Stimulated activated CD4-positive, alpha-beta T cell treated with anti-CD3 and anti-CD28 coated beads, TNF-alpha, amount 100 ng/mL, for 1 hour (primary cell): ENCODE measurements around the gene HK2.
"Not testable (repeated sequence)": the region's sequence is repeated elsewhere in the genome, so short reads cannot be mapped to it uniquely, and the experiment has no call there.

ENCODE experiments used
- DNase-seq, 3 donors: peaks; one replicate each; pipeline ENCODE4 v3.0.0-alpha.2; 2020; ENCODE audit warnings: low read depth in 3 of 3, low spot score in 1 of 3

The HK2 gene

DNA sequence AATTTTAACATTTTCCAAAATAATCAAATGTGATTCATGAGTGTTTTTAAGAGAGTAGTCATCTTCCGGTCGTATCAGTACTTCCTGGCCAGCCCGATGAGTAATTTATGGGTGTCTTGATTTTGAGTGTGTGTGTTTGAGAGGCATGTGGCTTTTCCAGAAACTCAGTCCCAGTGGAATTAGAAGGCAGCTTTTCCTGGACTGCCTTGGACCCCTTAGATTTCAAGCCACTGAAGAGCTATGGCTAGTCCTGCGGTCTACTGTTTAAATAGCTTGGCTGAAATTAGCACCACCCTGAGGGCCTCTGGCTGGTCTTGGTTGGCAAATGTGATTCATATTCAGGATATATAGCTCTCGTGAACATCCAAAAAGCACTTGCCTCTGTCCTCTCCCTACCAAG lies 59.4 kb downstream of the HK2 start:
- no peak for DNase-seq

DNA sequence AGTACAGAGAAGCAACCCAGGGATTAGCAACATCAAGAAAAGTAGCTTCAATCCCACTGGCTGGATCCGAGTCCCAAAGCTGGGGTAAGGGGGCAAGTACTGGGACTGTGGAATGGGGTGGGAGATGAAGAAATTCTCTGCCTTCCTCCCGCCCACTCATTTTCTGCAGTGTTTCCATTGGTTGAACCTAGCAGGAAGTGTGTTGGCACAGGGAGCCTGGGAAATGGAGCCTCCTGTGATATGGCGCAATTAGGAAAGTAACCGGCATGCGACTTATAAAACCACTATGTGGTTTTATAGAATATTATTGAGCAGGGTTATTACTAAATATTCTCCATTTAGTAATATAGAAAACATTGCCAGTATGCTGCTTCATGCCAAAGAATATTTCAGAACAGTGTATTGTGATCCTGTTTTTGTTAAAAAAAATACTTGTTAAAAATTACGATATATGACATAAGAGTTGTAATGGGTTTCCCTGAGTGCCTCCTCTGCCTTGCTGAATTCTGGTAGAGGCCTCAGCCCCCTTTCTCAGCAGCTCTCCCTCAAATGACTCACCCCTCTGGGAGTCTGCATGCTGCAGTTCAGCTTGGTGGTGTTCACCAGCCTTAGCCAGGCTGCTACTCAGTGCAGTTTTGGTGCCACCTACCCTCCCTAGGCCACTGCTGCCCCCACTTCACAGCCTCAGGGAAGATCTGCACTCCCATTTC lies 60.5 kb downstream of the HK2 start:
- no peak for DNase-seq

DNA sequence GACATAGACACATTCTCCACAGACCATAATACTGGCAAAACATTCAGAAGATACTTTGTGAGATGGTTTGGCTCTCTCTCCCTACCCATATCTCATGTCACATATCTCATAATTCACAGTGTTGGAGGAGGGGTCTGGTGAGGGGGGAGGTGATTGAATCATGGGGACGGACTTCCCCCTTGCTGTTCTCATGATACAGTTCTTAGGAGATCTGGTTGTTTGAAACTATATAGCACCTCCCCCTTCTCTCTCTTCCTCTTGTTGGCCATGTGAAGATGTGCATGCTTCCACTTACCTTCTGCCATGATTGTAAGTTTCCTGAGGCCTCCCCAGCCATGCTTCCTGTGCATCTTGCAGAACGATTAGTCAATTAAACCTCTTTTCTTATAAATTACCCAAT lies 61.1 kb downstream of the HK2 start:
- DNase-seq: no peak

DNA sequence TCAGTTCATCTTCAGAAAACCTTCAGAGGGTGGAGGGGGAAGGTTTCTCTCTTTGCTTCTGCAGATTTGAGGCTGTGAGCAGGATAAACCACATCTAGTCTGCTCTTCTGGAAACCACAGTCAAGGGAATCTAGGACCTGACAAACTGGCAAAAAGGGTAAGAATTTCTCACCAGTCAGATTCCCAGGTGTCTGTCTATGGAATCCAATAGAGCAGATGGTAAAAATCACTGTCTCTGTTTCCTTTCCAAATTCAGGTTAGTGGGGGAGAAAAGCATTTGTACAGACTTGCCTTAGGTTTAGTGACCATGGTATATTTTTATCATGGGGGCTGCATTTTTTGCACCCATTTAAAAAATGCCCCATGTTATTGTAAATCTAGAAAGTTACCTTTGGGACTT lies 62.3 kb downstream of the HK2 start:
- DNase-seq: no peak

DNA sequence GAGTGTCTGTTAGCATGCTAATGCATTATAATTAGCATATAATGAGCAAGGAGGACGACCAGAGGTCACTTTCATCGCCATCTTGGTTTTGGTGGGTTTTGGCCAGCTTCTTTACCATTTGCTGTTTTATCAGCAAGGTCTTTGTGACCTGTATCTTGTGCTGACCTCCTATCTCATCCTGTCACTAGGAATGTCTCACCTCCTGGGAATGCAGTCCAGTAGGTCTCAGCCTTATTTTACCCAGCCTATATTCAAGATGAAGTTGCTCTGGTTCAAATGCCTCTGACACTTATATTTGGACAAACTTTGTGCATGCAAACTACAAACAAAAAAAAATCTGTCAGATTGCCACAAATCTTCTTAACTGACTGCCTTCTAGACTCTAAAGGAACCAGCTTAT lies 66.3 kb downstream of the HK2 start:
- not testable (repeated sequence) for DNase-seq

DNA sequence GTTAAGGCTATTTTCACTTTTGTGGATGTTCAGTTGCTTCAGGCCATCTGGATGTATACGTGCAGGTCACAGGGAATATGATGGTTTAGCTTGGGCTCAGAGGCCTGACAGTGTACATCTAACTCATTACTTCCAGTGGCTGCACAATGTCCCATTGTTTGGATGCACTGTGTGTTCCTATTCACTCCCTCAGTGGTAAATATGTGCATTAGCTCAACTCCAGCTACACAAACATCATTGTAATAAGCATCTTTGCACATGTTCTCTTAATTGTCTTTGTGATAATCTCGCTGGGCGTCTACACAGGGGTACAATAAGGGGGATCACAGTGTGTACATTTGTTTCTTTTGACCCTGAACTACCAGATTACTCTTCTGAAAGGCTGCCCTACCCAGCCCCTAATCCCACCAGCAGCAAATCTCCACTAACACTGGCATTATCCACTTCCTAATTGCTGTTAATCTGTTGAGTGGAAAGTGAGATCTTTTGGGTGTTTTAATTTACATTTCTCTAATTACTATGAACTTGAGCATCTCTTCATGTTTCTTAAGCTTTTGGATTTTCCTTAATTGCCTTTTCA lies 68.4 kb downstream of the HK2 start:
- DNase-seq: no peak

DNA sequence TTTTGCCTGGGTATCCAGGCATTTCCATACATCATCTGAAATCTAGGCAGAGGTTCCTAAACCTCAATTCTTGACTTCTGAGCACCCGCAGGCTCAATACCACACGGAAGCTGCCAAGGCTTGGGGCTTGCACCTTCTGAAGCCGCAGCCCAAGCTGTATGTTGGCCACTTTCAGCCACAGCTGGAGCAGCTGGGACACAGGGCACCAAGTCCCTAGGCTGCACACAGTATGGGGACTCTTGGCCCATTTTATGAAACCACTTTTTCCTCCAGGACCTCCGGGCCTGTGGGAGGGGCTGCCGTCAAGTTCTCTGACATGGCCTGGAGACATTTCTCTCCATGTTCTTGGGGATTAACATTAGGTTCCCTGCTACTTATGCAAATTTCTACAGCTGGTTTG lies 72.5 kb downstream of the HK2 start:
- no peak for DNase-seq

DNA sequence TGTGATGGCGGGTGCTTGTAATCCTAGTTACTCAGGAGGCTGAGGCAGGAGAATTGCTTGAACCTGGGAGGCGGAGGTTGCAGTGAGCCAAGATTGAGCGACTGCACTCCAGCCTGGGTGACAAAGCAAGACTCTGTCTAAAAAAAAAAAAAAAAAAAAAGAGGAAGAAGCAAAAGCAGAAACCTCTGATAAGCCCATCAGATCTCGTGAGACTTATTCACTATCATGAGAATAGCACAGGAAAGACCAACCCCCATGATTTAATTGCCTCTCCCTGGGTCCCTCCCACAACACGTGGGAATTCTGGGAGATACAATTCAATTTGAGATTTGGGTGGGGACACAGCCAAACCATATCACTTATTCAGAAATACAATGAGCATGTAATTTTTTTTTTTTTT lies 73.6 kb downstream of the HK2 start:
- DNase-seq: not testable (repeated sequence)

DNA sequence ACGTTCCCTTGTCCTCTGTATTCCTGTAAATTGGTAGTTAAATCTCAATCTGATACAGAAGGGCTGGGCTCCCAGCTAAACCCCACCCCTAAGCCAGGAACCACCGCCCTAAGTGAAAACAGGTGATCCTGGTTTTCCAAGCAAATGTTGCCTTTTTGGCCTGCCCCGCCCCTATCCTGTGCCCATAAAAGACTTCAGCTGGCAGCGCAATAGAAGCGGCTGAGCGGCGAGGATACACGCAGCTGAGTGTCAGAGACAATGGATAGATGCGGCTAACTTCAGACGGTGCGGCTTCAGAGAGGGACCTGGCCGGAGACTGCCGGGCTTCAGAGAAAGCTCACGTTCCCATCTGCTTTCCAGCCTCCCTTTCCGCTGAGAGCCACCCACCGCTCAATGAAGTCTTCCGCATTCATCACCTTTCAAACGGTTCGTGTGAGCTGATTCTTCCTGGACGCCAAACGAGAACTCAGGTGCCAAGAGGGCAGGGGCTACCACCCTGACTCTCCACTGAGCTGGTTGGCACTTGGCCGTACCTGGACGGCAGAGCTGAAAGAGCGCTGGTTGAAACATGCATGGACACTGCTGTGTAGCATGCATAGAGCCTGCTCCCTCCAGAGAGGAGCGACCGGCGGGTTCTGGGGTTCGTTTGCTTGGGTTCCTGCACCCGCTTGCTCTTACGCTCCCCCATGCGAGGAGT lies 75.0 kb downstream of the HK2 start:
- no peak for DNase-seq

DNA sequence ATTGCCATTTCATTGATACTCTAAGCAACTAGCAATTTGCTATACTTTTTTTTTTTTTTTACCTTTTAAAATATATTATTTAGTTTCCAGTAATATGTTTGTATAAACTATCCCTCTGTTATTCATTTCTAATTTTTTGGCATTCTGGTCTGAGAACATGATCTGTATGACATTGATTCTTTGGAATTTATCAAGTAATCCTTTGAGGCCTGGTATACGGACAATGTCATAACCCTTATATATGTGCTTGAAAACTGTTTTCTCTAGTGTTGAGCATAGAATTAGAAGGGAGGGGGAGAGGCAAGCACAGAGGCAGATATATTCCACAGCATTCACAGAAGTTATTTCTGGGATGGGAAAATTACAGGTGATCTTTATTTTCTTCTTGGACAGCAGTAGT lies 76.3 kb downstream of the HK2 start:
- no peak for DNase-seq

DNA sequence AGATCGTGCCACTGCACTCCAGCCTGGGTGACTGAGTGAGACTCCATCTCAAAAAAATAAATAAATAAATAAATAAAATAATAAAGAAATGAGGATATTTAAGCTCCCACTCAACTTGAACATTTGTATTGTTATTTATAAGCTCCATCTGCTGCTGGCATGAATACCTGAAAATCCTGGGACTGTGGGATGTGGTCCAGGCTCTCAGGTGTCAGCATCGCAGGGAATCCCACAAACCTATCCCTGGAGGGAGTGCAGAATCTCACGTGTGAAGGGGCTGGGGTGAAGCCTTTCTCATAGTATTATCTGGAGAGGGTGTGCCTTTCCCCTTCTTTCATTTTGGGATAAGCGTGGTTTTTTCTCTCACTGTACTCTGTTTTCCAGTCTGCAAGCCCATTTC lies 77.1 kb downstream of the HK2 start:
- DNase-seq: no peak

DNA sequence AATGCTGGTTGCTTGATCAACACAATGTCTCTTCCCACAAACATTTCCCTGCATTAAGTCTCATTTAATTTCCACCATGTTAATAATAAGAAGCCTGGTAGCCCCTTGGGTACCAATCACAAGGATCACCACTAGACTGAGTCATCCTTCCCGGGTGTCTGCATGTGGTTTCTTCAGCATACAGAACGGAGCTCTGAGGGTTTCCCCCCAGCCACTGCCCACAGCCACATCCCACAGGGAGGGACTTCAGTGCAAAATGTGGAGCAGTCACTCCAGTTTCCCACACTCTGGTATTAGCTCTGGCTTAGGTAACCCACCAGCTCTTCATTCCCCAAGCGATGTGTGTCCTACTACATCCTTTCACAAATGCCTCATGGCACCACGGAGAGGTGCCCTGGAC lies 81.8 kb downstream of the HK2 start:
- DNase-seq: no peak

DNA sequence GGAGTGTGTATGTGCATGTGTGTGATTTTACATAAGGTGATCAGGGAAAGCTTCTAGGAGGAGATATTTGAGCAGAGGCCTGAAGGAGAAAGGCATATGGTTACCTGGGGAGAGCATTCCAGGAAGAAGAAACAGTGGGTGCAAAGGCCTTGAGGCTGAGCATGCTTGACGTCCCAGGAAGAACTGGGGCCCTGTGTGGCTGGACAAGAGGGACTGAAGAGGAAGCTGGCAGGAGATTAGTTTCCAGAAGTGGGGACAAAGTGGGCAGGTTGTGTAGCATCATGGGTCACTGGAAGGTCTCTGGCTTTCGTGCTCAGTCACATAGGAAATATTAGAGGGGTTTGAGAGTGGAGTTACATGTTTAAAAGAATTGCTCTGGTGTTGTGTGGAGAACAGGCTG lies 82.5 kb downstream of the HK2 start:
- no peak for DNase-seq

DNA sequence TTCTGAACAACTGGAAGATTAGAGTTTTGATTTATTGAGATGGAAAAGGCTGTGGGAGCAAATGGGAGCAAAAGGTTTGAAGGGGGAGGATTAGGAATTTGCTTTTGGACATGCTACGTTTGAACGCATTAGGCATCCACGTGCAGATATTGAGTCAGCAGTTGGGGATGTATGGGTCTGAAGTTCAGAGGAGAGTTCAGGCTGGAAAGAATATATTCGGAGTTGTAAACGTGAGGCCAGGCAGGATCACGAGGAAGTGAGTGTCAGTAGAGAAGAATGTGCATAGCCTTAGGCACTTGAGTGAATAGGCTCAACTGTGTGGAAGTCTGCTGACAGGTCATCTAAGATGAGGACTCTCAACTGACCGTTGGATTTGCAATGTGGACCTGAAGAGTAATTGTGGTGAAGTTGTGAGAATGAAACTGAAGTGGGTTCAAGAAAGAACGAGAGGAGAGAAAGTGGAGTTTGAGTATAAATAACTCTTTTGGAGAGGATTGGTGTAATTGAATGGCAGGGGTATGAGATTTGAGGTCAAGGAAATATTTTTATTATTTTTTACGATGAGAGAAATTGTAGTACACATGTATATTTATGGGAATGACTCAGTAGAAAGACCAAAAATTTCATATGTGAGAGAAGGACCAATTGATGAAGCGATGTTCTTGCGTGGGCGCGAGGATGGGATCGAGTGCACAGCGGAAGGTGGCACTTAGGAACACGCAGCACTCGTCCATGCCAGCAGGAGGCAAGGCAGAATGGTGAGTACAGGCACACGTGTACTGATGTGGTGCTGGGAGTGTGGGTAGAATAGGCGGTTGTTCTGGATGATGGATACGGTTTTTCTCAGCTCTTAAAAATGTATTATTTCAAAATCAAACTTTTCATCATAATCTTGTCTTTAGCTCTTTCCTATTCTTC lies 84.0 kb downstream of the HK2 start:
- DNase-seq: no peak

DNA sequence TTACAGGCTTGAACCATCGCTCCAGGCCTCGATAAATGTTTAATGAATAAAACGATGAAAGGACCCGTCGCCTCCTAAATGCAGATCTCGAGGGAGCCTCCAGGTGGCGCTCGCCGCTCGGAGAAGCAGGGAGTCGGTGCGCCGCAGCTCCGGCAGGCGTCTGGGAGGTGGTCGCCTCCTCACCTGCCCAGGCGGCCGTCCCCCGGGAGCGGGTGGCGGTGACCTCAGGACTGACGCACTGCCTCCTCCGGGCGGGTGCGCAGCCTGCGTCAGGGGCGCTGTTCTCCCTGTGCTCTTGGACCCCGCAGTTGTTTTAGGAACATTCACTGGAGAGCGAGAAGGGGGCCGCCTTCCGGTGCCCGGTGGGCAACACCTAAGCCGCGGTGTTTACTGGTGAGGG lies 85.9 kb downstream of the HK2 start:
- peak; percentile 28 to 70 (median 51) for DNase-seq

DNA sequence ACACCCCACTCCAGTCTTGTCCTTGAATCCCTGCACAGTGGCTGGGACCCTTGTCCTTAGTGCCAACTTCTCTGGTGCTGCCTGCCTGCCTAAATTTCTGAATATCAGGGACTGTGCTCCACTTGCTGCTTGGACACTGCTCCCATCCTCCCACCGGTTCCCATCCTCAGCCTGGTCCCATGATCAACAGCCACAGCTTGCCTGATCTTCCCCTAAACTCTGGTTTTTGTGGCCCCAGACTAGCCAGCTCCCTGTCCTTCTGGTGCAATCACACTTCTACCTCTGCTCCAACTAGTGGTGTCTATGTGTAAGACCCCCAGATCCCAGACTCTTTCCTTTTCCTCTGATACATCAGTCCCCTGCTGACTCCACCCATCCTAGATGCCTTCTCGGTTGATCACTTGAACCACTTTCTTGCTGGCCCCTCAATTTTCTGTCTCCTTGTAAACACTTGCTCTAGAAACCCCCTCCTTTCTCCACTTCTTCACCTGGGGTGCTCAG lies 87.4 kb downstream of the HK2 start:
- no peak for DNase-seq

DNA sequence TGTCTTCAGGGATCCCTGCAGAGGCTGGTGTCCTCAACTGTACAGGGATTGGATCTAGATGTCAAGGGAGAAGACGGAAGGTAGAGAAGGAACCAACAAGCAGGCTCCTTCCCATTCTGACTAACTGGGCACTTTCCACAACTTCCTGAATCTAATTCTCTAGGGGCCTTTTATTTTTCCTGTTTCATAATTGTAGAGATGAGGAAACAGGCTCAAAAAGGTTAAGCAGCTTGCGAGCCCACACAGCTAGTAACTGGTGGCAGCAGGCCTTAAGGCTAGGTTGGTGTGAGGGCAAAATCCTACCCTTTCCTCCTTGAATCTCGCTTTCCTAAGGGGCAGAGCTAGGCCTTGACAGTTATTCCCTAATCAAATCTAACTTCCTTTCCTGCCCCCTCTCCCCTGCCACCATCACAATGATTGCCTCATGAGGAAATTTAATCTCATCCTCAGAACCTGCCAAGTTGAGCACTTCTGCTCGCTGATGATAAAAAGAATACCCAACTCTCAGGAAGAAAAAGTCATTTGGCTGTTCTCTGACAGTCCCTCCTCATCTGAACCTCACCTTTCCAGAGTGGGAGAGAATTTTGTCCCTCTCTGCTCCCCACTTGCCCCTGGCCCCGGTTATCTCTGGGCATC lies 88.8 kb downstream of the HK2 start:
- no peak for DNase-seq

DNA sequence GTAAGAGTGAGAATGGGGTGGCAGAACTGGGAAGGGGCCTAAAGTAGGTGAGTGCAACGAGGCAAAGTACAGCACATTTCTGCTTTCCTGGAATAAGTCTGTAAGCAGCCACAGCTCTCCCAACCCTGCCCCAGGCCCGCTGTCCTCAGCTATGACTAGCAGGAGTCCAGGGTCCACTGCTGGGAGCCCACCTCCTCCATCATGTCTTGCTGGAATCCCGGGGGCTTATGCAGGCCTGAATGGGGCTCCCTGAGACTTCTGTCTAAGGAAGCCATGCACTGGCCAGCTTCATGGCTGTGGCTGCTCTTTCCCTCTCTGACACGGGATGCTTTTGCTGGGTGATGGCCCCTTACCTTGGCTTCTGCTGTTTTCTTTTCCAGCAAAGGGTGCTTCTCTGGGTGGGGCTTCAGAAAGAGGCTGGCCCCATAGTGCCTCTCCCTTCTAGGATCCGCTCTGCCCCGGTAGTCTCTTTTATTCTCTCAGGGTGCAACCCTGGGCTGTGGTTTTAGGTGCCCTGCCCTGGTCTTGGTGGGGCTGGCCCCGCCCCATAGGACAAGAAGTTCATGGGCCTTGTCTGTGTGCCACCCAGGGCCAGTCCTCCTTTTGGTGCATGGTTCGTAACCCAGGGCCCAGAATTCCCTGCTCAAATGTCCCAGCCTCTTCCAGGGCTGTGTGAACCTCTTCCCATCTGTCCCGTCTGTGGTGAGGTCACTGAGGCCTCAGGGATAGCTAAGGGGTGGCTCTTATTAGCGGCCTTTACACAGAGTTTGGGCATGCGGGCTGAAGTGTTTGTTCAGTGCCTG lies 90.7 kb downstream of the HK2 start:
- no peak for DNase-seq

DNA sequence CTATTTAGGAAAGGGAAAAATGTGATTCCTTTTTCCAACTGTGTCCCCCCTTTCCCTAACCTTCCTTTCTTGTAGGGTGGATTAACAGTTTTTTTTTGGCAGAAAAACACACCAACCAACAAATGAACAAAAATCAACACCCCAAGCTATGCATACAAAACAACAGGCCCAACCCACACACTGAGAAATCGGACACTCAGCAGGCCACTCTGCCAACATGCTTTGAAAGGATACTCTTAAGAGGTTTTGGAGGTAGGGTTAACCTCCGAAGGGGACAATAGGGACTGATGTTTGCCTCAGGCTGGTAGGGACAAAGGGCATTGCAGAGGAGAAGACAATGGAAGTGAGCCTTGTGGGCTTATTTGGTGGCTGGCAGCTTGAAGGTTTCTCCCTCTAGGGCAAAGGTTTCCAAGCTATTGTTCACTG lies 91.4 kb downstream of the HK2 start:
- DNase-seq: no peak

DNA sequence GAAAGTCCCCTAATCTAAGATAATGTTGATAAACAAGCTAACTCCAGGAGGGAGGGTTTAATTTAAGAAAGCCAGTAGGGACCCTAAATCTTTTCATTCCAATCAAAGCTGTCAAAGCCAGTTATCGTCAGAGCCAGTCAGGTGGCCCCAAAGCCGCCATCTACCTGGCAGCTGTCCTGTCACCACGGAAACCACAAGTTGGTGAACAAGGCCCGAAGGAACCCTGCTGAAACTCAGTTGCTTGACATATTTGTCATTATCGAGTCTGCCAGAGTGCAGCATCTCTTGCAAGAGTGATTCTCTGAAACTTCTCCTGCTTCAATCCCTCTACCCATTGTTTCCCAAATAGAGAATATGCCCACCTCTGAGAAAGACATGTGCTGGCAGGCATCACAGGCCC lies 93.7 kb downstream of the HK2 start:
- no peak for DNase-seq
